T-helper 22 cell (primary cell): ENCODE measurements around the gene TNFRSF9.

Experiments used
- DNase-seq: peaks from one replicate; pipeline ENCODE4 v3.0.0-alpha.2; 2020; ENCODE audit warnings: low read depth

The TNFRSF9 gene

DNA sequence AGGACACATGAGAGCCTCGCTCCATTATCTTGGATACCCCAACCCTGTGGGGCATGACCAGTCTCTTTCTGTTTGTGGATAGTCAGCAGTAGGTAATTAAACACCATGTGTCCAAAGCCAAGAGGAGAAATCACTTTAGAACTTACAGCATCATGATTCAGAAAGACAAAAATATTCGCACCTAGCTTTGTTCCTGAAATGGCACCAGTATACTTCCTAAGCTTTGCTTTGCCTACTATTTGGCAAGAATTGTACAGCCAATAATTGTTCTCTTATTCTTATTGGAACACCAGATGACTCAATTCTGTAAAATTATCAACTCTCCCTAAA is 24.2 kb downstream of the TNFRSF9 start:
- DNase-seq, result no peak

DNA sequence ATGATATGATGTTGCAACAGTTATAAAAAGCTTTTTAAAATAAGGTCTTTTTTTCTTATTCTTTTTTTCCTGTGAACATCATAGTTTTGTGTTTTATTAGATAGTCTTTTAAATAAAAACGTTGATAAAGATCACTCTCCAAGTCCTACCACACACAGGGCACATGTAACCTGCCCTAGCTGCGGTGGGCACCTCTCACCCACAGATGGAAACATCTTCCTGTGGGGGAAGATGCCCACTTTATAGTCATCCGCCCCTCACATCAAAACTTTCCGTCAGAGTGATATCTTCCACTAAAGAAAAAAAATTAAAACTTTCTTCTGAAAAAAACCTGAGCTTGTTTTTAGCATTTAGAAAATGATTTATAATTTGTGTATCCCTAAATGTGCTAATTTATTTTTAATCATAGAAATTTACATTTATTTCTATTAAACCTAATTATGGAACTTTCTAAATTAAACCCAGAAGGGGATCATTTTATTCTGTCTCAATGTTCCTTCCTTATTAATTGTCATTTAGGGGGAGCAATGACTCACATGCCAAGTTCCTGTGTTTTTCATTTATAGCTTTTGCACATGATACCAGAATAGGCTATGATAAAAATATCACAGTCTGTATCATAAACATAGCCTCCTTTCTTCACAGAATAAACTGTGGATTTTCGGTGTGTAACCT is 24.7 kb downstream of the TNFRSF9 start:
- DNase-seq, result no peak

DNA sequence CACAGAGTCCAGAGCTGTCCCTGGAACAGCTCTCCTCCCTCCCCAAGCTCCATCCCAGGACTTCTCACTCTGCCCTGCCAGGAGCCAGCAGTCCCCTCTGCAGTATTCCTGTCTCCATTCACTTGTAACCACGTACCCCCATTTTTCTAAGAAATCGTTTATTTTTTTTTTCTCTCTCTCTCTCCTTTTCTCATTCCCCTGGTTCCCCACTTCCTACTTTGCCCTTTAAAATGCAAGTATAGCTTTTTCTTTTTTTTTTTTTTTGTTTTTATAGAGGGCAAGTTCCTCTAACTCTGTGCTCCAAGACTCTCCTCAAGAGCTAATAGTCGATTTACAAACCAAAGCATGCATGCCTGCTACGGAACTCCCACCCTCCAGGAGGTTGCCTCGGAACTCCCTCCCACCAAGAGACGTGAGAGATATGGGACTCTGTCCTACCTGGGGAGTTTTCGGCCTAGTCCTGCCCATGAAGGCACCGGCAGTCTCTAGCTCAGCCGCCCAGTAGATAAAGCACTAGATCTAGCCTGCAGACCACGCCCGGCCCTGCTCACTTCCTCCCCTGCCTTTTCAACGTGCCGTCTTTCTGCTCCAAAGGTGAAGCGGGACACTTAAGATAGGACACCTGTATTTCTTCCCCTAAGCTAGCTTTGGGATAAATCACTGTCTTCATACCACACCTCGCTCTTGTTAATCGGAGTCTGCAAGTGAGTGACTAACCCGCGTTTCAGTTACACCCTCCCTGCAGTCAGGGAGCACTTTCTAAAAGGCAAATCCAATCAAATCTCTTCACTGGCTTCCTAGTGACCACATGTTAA is 27.7 kb downstream of the TNFRSF9 start:
- DNase-seq, result no peak

DNA sequence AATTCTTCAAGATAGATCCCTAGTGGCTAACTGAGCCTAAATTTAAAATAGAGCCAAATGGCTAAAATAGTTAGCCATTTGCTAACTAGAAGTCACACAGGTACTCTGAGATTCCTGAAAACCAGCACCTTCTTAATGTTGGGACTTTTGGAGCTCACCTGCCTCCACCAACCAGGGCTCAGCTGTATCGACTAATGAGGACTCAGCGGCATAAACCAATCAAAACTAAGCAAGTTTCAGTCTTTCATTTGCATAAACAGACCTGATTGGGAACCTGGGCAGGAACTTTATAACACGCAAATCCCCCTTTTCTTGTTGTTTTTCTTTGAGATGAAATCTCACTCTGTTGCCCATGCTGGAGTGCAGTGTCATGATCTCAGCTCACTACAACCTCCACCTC is 28.5 kb downstream of the TNFRSF9 start:
- no peak for DNase-seq

DNA sequence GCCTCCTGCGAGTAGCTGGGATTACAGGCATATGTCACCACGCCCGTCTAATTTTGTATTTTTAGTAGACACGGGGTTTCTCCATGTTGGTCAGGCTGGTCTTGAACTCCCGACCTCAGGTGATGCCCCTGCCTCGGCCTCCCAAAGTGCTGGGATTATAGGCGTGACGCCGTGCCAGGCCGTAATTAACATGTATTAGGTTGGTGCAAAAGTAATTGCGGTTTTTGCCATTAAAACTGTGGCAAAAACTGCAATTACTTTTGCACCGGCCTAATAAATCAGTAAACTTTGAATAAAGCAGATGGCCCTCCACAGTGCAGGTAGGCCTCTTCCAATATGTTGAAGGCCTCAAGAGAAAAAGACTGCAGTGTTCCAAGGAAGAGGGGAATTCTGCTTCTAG is 35.4 kb downstream of the TNFRSF9 start:
- DNase-seq, result no peak

DNA sequence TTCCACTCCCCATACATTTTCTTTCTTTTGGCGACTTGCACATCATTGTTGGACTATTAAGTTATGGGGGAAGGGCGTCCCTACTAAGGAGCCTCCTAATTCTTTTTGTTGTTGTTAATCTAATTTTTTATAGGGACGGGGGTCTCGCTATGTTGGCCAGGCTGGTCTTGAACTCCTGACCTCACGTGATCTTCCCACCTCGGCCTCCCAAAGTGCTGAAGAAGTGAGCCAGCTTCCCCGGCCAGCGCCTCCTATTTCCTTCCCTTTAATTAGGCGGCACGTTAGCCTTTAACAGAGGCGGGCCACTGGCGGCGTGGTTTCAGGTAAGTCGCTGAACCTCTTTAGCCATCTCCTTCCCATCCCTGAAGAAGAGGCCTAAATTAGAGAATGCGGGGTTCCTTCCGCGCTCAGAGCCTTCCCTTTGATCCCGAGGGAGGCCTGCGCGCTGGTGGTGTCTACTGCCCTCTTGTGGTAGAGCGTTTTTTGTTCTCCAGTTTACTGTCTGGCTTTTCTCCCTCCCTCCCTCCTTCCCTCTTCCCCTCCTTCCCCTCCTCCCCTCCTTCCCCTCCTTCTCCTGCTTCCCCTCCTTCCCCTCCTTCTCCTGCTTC is 38.1 kb downstream of the TNFRSF9 start:
- DNase-seq, result peak; percentile 11

DNA sequence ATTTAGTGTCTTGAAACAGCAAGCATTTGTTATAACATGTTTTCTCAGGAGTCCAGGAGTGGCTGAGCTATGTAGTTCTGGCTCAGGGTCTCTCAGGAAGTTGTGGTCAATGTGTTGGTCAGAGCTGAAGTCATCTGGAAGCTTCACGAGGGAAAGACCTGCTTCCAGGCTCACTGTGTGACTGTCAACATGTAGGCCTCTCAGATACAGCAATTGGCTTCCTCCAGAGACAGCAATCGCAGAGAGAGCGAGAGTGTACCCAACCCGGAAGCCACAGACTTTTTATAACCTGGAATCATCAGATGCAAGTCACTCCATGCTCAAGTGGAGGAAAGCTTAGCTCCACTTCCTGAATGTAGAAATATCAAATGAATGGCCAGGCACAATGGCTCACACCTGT is 40.9 kb downstream of the TNFRSF9 start:
- no peak for DNase-seq

DNA sequence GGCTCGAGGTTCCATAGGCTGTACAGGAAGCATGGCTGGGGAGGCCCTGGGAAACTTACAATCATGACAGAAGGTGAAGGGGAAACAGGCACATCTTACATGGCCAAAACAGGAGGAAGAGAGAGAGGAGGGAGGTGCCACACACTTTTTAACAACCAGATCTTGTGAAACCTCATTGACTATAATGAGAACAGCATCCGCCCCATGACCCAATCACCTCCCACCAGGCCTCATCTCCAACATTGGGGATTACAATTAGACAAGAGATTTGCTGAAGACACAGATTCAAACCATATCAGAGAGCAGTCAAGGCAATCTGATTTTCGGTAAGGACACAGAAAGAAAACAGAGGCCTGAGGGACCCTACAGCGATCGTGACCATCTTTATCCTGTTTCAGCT is 41.7 kb downstream of the TNFRSF9 start:
- DNase-seq, result no peak

DNA sequence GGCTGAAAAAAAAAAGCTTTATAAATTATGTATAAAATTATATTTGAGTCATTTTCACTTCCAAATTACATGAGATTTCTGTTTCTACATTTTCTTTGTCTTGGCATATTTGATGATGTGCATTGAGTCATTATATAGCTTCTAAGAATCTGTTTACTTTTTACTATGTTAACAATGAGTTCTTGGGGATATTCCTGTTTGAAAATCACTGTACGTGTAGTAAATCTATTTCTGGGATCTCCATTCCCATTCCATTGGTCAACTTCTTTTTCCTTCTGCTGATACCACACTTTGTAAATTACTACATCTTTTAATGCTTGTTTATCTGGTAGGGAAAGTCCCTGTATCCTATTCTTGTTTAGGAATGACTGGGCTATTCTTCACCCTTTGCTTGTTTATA is 43.6 kb downstream of the TNFRSF9 start:
- DNase-seq, result no peak

DNA sequence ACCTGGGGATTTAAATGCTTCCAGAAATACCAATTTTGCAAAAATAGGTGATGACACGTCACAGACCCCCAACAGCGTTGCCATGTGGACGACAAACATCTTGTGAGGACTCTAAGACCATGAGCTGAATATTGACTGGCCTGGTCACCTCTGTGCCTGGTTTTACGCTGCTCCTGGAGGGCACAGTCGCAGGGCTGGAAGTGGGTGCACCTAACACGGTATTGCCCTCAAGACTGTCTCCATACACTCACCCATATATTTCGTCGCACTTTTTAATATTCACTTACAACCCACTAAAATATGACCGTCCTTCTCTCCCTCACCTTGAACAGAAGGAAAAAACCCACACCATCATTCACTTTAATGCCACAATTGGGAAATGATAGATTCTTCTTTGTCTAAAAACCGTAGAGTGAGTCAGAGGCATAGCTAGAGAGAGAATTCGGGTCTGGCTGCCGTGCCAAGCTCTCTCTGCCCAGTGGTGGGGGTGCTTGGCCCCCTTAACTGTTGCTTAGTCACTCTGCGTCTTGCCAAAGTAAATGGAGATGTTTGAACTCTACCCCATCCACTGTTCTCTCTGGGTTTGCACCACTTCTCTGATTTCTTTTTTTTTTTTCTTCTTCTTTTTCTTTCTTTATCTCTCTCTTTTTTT is 47.0 kb downstream of the TNFRSF9 start:
- no peak for DNase-seq

DNA sequence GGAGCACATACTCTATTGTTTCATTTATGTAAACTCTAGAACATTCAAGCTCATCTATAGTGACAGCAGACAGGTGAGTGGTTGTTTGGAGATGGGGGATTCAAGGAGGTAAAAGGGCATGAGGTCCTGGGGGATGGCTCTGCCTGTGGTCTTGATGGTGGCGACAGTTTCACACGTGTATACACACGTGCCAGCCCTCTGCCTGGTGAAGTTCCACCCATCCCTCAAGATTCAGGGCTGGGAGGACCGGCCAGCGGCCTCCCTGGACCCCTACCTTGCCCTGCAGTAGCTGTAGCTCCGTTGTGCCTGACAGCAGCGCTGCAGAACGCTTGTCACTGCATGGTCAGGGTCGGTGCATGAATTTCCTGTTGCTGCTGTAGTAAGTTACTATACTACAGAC is 48.8 kb downstream of the TNFRSF9 start:
- no peak for DNase-seq

DNA sequence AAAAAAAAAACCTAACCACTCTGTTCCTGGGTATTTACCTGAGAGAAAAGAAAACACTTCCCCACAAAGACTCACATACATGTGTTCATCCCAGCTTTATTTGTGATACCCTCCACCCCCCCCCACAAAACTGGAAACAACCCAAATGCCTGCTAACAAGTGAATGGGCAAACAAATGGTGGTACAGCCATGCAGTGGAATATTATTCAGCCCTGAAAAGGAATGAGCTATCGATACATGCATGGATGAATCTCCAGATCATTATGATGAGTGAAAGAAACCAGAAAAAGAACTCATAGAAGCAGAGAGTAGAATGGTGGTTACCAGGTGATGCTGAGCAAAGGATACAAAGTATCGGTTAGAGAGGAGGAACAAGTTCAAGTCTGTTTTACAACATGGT is 49.8 kb downstream of the TNFRSF9 start:
- no peak for DNase-seq

DNA sequence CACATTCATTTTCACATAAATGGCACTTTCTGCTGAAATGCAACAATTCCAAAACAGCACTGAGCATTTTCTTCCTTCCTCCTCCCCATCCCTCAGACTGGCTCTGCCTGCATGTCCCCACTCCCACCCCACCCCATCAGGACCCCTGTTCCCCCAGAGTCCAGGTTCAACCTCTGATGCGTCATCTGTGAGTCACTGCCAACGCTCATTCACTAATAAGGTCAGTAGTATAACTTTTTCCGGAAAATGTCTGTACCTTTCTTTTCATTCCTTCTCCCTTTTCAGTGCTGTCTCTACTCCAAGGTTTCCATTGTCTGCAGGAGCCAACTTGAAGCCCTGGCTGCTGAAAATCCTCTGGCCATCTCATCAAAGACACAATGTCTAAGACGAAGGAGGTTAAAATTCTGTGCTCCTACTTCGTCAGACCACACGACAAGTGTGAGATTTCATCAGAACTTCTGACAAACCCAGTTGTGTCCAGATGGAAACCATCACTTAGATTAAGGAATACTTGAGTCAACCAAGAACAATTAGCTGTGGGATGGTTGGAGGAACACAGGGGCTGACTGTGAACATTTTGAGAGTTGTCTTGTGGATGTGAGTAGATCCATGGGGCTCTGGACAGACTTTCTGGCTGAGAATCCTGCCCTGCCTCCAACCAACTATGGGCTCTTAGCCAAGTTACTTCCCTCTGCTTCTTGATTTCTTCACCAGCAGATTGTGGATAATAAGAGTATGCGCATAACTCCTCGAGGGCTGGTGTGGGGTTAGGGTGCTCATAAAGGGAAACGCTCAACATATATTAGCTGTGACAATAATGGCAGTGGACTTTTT is 52.2 kb downstream of the TNFRSF9 start:
- DNase-seq, result no peak

DNA sequence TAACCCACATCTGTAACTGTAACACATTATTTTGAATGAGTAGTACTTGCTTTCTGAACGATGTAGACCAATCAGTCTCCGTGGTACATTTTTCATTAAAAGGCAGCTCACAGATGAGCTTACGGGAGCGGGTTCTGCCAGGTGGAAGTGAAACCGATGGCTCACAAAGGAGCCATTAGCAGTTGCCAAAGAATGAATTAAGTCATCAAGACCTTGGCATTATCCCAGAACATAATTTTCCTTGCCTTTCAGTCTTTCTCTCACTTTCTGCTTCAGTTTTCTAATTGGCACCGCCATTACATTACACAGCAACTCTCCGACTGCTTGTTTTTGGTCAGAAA is 54.3 kb downstream of the TNFRSF9 start:
- no peak for DNase-seq

DNA sequence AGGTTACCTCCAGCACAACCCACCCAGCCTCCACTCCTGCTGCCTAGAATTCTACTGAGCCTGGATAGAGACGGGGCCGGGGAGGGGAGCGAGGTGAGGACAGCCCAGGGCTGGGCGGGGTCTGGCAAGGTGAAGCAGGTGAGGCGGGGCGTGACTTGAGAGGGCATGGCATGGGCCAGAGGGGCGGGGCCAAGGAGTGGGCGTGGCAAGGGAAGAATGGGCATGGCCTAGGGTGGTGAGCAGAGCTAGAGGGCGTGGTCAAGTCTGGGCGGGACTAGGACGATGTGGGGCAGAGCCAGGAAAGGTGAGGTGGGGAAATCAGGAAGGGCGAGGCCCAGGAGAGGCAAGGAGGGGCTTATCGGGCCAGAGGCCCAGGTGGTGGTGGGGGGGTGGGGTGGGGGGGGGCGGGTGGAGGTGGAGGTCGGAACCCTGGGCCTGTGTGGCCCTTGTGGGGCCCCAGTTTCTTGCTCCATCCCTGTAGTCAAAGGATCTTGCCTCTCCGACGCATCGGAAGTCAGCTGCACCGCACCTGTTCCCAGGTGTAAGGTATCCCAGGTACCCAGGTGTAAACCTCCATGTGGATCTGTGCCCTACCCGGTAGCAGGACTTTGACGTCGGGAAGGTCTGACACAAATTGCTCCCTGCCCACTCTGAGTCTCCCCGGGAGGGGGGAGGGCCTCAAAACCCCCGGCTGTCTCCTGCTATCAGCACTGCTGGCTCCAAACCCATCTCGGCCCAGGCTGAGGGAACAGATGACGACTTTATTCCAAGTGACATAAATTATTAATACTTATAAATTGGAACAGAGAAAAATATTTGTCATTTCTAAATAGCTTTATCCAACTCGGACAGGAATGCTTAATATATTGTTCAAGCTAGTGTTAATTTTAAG is 54.9 kb downstream of the TNFRSF9 start:
- DNase-seq, result no peak

DNA sequence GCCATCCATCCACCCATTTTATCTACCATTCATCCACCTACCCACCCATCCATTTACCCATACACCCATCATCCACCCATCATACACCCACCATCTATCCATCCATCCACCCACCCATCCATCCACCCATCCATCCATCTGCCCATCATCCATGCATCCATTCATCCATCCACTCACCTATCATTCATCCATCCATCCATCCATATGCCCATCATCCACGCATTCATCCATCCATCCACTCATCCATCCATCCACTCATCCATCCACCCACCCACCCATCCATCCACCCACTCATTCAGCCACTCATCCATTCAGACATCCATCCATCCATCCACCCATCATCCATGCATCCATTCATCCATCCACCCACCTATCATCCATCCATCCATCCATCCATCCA is 55.9 kb downstream of the TNFRSF9 start:
- no peak for DNase-seq

DNA sequence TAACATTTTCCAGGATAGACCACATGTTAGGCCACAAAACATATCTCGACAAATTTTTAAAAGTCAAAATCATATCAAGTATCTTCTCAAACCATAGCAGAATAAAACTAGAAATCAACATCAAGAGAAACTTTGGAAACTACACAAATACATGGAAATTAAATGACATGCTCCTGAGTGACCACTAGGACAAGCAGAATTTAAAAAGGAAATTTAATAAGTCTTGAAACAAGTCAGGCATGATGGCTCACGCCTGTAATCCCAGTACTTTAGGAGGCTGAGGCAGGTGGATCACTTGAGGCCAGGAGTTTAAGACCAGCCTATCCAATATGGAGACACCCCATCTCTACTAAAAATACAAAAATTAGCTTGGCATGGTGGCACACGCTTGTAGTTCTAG is 61.4 kb downstream of the TNFRSF9 start:
- no peak for DNase-seq

DNA sequence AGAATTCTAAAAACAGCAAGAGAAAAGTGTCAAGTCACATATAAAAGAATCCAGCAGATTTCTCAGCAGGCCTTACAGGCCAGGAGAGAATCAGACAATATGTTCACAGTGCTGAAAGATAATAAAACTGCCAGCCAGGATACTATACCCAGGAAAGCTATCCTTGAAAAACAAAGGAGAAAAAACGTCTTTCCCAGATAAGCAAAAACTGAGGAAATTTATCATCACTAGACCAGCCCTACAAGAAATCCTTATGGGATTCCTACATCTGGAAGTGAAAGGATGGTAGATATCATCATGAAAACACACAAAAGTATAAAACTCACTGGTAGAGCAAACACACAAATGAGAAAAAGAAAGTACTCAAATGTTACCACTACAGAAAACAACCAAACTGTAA is 62.6 kb downstream of the TNFRSF9 start:
- no peak for DNase-seq

DNA sequence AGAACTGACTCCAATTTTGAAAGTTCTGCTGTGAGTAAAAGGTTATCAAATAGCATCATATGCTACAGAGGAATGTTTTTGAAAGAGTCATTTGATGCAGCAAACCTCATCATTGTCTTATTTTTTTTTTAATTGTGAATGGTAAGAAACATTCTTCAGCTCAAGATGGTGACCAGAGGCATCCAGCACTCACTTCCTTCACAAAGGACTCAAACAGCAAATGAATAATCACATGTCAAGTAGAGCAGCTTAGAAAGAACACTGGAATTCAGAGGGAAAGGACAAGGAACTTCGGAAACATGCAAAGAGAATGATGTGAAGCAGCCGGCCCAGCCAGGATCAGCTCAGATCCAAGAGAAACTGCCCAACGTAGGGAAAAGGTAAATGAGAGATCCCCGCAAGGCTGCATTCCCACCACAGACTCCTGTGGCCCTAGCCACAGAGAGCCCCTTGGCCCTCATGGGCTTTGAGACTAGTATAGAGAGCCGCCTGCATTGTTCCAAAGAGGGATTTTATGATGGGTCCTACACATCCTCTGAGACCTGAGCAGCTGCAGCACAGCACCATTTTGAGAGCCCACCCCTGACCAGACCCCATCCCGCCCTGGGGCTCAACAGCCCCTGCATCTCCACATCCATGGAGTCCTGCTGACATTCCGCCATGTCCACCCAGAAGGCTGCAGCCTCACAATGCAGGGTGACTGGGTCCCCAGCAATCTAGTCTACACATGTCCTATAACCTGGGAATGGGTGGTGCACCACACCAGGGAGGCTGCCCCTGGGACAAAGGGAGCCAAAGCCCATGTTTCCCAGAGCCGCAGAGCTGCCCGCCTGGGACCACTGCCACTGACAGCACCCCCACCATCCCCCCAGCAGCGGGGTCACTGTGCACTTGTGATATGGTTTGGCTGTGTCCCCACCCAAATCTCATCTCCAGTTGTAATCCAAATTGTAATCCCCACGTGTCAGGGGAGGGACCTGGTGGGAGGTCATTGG is 66.5 kb downstream of the TNFRSF9 start:
- no peak for DNase-seq

DNA sequence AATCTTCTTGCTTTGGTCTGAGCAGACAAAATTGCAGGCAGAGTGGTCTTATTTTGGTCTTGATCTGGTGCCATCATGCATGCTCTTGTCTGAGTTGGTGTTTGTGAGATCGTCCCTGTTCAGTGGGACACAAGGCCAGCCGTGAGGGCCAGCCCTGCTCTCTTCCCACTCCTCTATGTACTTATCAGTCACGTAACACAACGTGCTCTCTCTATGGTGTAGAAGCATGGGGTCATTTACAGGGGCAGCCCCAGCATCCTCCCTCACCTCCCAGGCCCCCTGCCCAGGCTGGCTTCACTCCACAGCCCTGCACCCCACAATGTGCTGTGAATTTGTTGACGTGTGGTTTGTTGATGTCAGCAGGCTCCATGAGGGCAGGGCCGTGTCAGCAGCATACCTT is 69.5 kb downstream of the TNFRSF9 start:
- DNase-seq, result no peak
